H9 (cell line): ENCODE measurements around the gene F10. TPM values are rescaled to one million over a fixed set of nuclear protein-coding genes. Genes with fewer than 3 reads are reported as not detected.

Experiments used
- DNase-seq: peaks from one replicate; pipeline ENCODE4 v3.0.0-alpha.2; 2017
- H2AFZ ChIP-seq: one replicate; pipeline ENCODE4 v1.6.1; 2013; ENCODE audit warnings: mild to moderate bottlenecking, low read length, control low read depth, moderate library complexity
- H2AK5ac ChIP-seq: 2 replicates; pipeline ENCODE4 v1.6.1; 2013; ENCODE audit warnings: low read length, control low read depth, mixed read lengths; ENCODE audit not compliant: insufficient read length
- H2BK120ac ChIP-seq: one replicate; pipeline ENCODE4 v1.6.1; 2013; ENCODE audit warnings: low read depth, mild to moderate bottlenecking, low read length, control low read depth, inconsistent platforms; ENCODE audit not compliant: poor library complexity, severe bottlenecking
- H2BK12ac ChIP-seq: 2 replicates; pipeline ENCODE4 v1.6.1; 2013; ENCODE audit warnings: low read length, control low read depth, mixed read lengths, low read depth; ENCODE audit not compliant: insufficient read length
- H2BK15ac ChIP-seq: 2 replicates; pipeline ENCODE4 v1.6.1; 2013; ENCODE audit warnings: low read depth, low read length, control low read depth
- H2BK20ac ChIP-seq: one replicate; pipeline ENCODE4 v1.6.1; 2013; ENCODE audit warnings: low read depth, mild to moderate bottlenecking, low read length, control low read depth, inconsistent platforms; ENCODE audit not compliant: poor library complexity, severe bottlenecking
- H2BK5ac ChIP-seq: 2 replicates; pipeline ENCODE4 v1.6.1; 2013; ENCODE audit warnings: low read length, control low read depth, mixed read lengths; ENCODE audit not compliant: insufficient read length
- H3K14ac ChIP-seq: 2 replicates; pipeline ENCODE4 v1.6.1; 2013; ENCODE audit warnings: low read length, control low read depth; ENCODE audit not compliant: insufficient read depth
- H3K18ac ChIP-seq: 2 replicates; pipeline ENCODE4 v1.6.1; 2013; ENCODE audit warnings: low read depth, mild to moderate bottlenecking, mixed read lengths, low read length, control low read depth; ENCODE audit not compliant: insufficient read length
- H3K23ac ChIP-seq: 2 replicates; pipeline ENCODE4 v1.6.1; 2013; ENCODE audit warnings: low read length, control low read depth, mixed read lengths, low read depth; ENCODE audit not compliant: insufficient read length
- H3K23me2 ChIP-seq: 2 replicates; pipeline ENCODE4 v1.6.1; 2013; ENCODE audit warnings: low read depth, mild to moderate bottlenecking, mixed read lengths, low read length, control low read depth; ENCODE audit not compliant: insufficient read length, poor library complexity, severe bottlenecking
- H3K27ac ChIP-seq: 2 replicates; pipeline ENCODE4 v1.5.1; 2013; ENCODE audit warnings: low read length, control low read depth, mixed read lengths, low read depth; ENCODE audit not compliant: insufficient read length
- H3K27me3 ChIP-seq: 2 replicates; pipeline ENCODE4 v1.6.1; 2013; ENCODE audit warnings: low read length, control low read depth, inconsistent platforms; ENCODE audit not compliant: insufficient read depth
- H3K4ac ChIP-seq: 2 replicates; pipeline ENCODE4 v1.6.1; 2013; ENCODE audit warnings: low read depth, mild to moderate bottlenecking, control low read depth, inconsistent platforms, low read length, moderate library complexity
- H3K4me1 ChIP-seq: 2 replicates; pipeline ENCODE4 v1.6.1; 2013; ENCODE audit warnings: low read length, control low read depth, inconsistent platforms; ENCODE audit not compliant: insufficient read depth
- H3K4me2 ChIP-seq: 2 replicates; pipeline ENCODE4 v1.6.1; 2013; ENCODE audit warnings: low read length, control low read depth, mixed read lengths; ENCODE audit not compliant: insufficient read length, insufficient read depth
- H3K56ac ChIP-seq: 2 replicates; pipeline ENCODE4 v1.6.1; 2013; ENCODE audit warnings: low read depth, mild to moderate bottlenecking, mixed read lengths, low read length, control low read depth; ENCODE audit not compliant: insufficient read length
- H3K79me1 ChIP-seq: 2 replicates; pipeline ENCODE4 v1.6.1; 2013; ENCODE audit warnings: low read depth, mild to moderate bottlenecking, moderate library complexity, low read length, control low read depth, inconsistent platforms; ENCODE audit not compliant: insufficient read depth, poor library complexity, severe bottlenecking
- H3K79me2 ChIP-seq: 2 replicates; pipeline ENCODE4 v1.6.1; 2013; ENCODE audit warnings: low read length, control low read depth, inconsistent platforms; ENCODE audit not compliant: insufficient read depth
- H3K9ac ChIP-seq: 2 replicates; pipeline ENCODE4 v1.6.1; 2013; ENCODE audit warnings: low read length, control low read depth, mixed read lengths; ENCODE audit not compliant: insufficient read length; ENCODE audit errors: extremely low read depth
- H3K9me3 ChIP-seq: one replicate; pipeline ENCODE4 v1.6.1; 2013; ENCODE audit warnings: low read depth, low read length, inconsistent platforms; ENCODE audit not compliant: control insufficient read depth
- H3T11ph ChIP-seq: one replicate; pipeline ENCODE4 v1.6.1; 2013; ENCODE audit warnings: mild to moderate bottlenecking, low read length, control low read depth, inconsistent platforms
- H4K20me1 ChIP-seq: one replicate; pipeline ENCODE4 v1.6.1; 2013; ENCODE audit not compliant: control insufficient read depth, insufficient read length, insufficient read depth
- H4K5ac ChIP-seq: 2 replicates; pipeline ENCODE4 v1.6.1; 2013; ENCODE audit warnings: low read depth, mild to moderate bottlenecking, mixed read lengths, low read length, control low read depth; ENCODE audit not compliant: insufficient read length
- H4K8ac ChIP-seq: replicated peaks from 2 replicates; pipeline ENCODE4 v1.6.1; 2013; ENCODE audit warnings: low read length, control low read depth, mixed read lengths, low read depth; ENCODE audit not compliant: insufficient read length
- H4K91ac ChIP-seq: 2 replicates; pipeline ENCODE4 v1.6.1; 2013; ENCODE audit warnings: low read depth, mild to moderate bottlenecking, moderate library complexity, mixed read lengths, low read length, control low read depth; ENCODE audit not compliant: insufficient read length
- H3K27ac Mint-ChIP-seq, 3 experiments: 2 replicates in 2 of 3; 3 replicates in 1 of 3; pipeline ENCODE4 v1.8.0; 2020 to 2021; ENCODE audit warnings: mixed read lengths in 3 of 3, mild to moderate bottlenecking in 1 of 3, moderate library complexity in 1 of 3
- H3K27me3 Mint-ChIP-seq: 2 replicates; pipeline ENCODE4 v1.8.0; 2021; ENCODE audit warnings: low read depth, mild to moderate bottlenecking, moderate library complexity, mixed read lengths
- H3K36me3 Mint-ChIP-seq, 3 experiments: 2 replicates in 2 of 3; 3 replicates in 1 of 3; pipeline ENCODE4 v1.8.0; 2020 to 2021; ENCODE audit warnings: low read depth in 3 of 3, mixed read lengths in 3 of 3; ENCODE audit not compliant: insufficient read depth in 1 of 3
- H3K4me1 Mint-ChIP-seq, 2 experiments: 2 replicates each; pipeline ENCODE4 v1.8.0; 2020; ENCODE audit warnings: mixed read lengths in 2 of 2
- H3K4me3 Mint-ChIP-seq, 2 experiments: 2 replicates in 1 of 2; 3 replicates in 1 of 2; pipeline ENCODE4 v1.8.0; 2020 to 2021; ENCODE audit warnings: mild to moderate bottlenecking in 2 of 2, mixed read lengths in 2 of 2, moderate library complexity in 1 of 2
- H3K9me3 Mint-ChIP-seq, 2 experiments: 2 replicates in 1 of 2; 3 replicates in 1 of 2; pipeline ENCODE4 v1.8.0; 2020; ENCODE audit warnings: mild to moderate bottlenecking in 2 of 2, mixed read lengths in 2 of 2, moderate library complexity in 1 of 2
- WGBS: extraction: QIAGEN DNeasy Blood & Tissue Kit; methylation state at CpG from one replicate; pipeline ENCODE4 v1.1.7; 2013; ENCODE audit warnings: missing lambda C conversion rate, low lambda C conversion rate, mixed read lengths; ENCODE audit not compliant: insufficient read length; ENCODE audit errors: extremely low coverage; 5-methylcytosine and 5-hydroxymethylcytosine counted together
- total RNA-seq: library from RNA; stranded (reverse); gene quantifications from 2 replicates; pipeline ENCODE4 v1.2.1, GENCODE V29; 2021
- TF ChIP-seq, protein P1 (sequence below): fragments of 200-600 bp; sonication (generic); conservative IDR thresholded peaks from 3 replicates; pipeline ENCODE4 v1.8.0; 2021; ENCODE audit warnings: antibody characterized with exemption, mild to moderate bottlenecking

F10 gene
- total RNA-seq, 1 experiment from 2014 or later, result 1.7 TPM

DNA sequence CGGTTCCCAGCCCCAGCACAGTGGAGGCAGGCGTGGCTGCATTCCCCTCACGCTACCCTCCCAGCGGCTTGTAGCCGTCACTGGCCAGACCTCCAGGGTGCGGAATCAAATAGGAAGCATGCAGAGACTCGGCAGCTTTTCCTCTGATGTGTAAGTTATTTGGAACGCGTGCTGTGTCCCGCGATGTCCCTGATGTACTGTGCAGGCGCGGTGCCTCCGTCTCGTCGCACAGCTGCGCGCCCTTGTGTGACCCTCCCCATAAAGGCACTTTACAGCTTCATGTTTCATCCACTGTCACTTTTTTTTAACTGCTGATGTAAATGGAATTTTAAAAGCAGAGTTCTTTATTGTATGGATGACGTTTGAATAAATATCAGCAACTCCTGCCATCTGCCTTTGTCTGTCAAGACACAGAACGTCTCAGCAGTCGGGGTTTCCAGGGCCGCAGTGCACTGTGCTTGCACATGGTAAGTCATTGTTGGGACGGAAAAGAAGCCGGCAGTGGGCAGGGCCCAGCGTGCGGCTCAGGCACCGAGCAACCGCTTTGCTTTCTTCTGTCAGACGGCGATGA lies 24.4 kb upstream of the F10 start:
- Mint-ChIP-seq H3K27me3 (no peaks in the 10 kb centered on the region; the same call in none of the 2 replicates), H3K9me3 (no peaks in the 10 kb centered on the region), H3K36me3 (no peaks in the 10 kb centered on the region; a peak in 1 of 7 replicates), H3K27ac (peak overlapping the region in 2 of 3 experiments; percentile 36 to 59; a peak in 3 of 7 replicates), H3K4me3 (no peak overlapping the region), H3K4me1 (peaks cover 6 to 9% of the 10 kb centered on the region in 2 experiments)
- Histone ChIP-seq H3K4me2 (no peak overlapping the region), H2BK12ac (no peak overlapping the region), H2BK20ac (no peak overlapping the region), H2BK120ac (no peak overlapping the region), H3K23ac (no peak overlapping the region), H4K5ac (no peak overlapping the region), H3K79me1 (no peaks in the 10 kb centered on the region), H4K8ac (no peak overlapping the region), H2BK15ac (no peak overlapping the region), H3K23me2 (no peaks in the 10 kb centered on the region), H4K91ac (no peak overlapping the region), H2AFZ (no peak overlapping the region), H3K18ac (no peak overlapping the region), H3K79me2 (no peaks in the 10 kb centered on the region), H4K20me1 (no peaks in the 10 kb centered on the region), H3K9ac (no peak overlapping the region), H3K27me3 (no peaks in the 10 kb centered on the region), H3T11ph (no peak overlapping the region), H3K9me3 (no peaks in the 10 kb centered on the region), H2AK5ac (no peak overlapping the region), H3K4me1 (no peaks in the 10 kb centered on the region), H3K27ac (no peak overlapping the region), H3K56ac (no peak overlapping the region), H3K14ac (no peak overlapping the region), H3K4ac (no peak overlapping the region), H2BK5ac (no peak overlapping the region)
- TF ChIP-seq, protein P1, sequence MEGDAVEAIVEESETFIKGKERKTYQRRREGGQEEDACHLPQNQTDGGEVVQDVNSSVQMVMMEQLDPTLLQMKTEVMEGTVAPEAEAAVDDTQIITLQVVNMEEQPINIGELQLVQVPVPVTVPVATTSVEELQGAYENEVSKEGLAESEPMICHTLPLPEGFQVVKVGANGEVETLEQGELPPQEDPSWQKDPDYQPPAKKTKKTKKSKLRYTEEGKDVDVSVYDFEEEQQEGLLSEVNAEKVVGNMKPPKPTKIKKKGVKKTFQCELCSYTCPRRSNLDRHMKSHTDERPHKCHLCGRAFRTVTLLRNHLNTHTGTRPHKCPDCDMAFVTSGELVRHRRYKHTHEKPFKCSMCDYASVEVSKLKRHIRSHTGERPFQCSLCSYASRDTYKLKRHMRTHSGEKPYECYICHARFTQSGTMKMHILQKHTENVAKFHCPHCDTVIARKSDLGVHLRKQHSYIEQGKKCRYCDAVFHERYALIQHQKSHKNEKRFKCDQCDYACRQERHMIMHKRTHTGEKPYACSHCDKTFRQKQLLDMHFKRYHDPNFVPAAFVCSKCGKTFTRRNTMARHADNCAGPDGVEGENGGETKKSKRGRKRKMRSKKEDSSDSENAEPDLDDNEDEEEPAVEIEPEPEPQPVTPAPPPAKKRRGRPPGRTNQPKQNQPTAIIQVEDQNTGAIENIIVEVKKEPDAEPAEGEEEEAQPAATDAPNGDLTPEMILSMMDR, result no peak
- no CpG with 5 or more reads among the region's 30 CpGs for WGBS
- no peak for DNase-seq
